ENCODE measurements around the gene ARHGEF12. TPM values are rescaled to one million over a fixed set of nuclear protein-coding genes. Genes with fewer than 3 reads are reported as not detected.
A peak's percentile ranks its signal among the peaks of the same experiment; 100 is the strongest.

The ARHGEF12 gene
- total RNA-seq, 1 experiment from 2014 or later = 33.9 TPM

DNA sequence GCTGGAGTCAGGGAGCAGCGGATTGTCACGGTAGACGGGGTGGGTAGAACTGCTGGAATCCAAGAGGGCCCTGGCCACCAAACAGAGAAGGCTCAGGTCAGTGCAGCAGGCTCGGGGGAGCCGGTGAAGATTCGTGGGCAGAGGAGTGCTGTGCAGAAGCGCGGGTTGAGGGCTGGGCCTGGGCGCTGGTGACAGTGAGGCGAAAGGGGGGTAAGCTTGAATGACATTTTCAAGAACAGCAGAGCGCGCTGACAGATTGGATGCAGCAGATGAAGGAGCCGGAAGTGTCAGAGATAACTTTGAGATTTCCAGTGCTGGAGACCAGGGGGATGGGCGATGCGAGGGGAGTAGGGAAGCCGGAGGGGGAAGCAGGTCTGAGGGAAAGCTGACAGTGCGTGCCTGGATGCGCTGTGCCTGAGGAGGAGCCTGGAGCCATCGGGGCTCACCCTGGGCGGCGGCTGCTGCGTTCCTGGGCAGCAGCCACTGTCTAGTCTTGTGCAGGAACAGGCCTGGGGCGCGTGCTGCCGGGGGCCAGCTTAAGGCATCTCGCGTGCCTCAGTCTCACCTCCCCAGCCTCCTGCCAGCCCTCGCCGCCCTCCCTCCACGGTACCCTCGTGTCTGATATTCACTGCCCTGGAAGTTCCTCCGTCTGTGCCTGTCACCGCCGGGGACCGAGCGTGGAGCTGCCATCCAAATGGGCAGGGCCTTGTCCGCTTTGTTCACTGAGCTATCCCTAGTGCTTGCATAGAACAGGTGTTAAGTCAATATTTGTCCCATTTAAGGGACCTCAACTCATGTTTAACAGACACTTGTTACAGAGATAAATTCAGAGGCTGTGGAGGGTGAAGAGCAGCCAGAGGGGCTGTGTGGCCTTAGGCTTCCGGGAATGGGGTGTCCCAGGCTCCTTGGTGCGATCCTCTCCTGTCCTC is 180.5 kb downstream of the ARHGEF12 start:
- DNase-seq (ENCODE audit: low spot score) = no peak

DNA sequence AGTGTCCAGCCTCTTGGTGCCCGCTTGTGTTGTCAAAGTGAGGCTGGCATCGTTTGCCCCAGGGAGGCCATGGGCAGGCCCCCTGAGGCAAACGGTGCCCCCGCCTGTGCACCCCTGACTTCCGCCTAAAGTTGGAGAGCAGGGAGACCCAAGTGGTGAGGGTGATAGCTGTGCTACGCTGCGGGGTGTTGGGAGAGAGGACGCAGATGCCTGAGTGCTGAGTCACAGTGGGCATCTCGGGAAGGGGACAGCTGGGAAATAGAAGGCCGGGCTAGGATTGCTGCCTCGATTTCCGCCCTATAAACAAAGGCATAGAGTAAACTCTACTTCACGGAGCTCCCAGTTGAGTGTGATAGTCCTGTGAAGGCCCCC is 181.2 kb downstream of the ARHGEF12 start:
- DNase-seq (ENCODE audit: low spot score) = peak; percentile 31

DNA sequence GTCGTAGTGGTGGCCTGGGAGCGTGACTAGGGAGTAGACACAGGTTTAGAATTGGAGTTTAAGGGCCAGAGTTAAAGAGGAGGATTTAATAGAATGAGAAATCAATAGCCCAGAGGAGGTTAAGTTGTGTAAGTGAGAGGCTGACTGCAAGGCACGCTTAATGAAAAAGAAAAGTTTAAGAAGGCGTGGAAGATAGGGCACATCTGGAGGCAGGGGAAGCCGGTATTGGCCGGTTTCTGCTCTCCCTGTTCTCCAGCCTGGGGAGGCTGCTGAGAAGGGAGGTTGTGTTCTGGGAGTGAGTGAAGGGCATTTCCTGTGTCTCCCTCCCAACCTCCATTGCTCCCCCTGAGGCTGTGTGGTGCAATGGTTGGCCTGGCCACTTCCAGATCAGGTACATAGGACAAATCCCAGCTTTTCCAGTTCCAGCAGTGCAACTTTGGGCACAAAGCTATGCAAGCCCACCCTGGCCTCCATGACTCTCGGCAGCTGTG is 181.6 kb downstream of the ARHGEF12 start:
- no peak for DNase-seq (ENCODE audit: low spot score)

DNA sequence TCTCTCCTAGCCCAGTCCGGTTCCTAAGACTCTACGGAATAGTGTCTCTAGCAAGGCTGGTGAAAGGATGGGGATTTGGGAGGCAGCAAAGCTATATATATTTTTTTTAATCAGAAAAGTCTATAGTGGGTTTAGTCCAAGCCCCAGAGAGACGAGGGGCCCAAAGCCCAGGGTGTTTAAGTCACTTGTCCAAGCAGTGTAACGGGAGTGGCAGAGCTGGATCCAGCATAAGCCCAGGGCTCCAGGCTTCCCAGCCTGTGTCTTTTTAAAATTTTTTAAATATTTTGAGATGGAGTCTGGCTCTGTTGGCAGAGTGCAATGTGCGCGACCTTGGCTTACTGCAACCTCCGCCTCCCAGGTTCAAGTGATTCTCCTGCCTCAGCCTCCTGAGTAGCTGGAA is 182.1 kb downstream of the ARHGEF12 start:
- no peak for DNase-seq (ENCODE audit: low spot score)

DNA sequence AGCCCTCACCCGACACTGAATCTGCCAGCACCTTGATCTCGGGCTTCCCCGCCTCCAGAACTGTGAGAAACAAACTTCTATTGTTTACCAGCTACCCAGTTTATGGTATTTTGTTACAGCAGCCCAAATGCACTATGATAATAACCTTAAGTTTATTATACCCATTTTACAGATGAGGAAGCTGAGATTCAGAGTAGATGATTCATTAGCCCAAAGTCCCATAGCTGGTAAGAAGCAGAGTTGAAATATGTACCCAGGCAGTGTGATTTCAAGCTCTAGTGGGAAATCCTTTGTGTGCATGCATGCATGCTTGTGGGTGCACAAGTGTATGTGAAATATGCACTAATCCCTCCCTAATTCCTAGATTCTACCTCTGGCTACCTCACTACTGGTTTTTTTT is 183.3 kb downstream of the ARHGEF12 start:
- no peak for DNase-seq (ENCODE audit: low spot score)

DNA sequence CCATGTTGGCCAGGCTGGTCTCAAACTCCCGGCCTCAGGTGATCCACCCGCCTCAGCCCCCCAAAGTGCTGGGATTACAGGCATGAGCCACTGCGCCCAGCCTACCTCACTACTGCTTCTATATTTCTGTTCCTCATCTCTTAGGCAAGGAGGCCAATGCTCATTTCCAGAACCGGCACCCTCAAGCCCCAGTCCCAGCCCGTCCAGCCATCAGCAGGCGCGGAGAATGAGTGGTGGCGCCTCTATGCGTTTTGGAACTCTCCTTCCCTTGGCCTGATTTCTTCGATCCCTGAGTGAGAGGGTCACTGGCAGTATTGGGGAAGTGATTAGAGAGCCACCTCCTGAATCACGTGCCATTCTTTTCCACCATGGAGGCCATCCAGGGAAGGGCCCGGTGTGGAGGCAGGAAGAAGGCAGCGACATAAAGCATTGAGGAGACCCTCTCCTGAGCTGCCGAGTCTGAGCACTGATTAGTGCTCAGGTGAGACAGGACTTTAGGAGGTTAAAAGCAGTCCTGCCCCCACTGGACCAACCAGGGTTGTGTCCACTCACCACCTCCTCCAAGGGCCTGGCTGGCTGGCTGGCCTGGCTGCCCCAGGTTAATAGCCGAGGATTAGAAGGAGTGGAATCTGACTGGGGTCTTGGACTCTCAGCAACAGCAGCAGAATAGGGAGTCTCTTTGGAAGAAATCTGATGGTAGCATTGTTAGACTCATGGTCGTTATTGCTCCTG is 184.0 kb downstream of the ARHGEF12 start:
- DNase-seq (ENCODE audit: low spot score) = no peak

DNA sequence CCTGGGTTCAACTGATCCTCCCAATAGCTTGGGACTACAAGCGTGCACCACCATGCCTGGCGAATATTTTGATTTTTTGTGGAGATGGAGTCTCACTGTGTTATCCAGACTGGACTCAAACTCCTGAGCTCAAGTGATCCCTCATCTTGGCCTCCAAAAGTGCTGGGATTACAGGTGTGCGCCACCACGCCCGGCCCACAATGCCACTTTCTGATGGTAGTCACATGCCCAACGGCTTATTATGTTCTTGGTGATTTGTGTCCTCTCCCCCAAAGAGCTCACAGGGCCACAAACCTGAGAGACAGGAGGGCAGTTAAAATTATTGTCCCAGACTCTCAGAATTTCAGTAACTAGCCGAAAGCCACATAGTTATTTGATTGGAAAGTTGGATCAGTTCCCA is 185.0 kb downstream of the ARHGEF12 start:
- no peak for DNase-seq (ENCODE audit: low spot score)

DNA sequence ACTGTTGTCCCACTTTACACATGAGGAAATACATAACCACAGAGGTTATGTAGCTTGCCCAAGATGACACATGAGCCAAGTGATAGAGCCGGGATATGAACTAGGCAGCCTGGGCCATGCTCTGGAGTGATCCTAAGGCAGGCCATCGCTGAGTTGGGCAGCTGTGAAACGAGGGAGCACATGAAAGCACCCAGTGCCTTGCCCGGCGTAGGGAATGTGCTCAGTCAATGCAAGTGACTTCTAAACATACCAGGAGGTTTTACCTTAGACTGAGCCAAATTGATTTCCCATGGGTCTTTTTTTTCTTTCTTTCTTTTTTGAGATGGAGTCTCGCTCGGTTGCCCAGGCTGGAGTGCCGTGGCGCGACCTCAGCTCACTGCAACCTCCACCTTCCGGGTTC is 185.8 kb downstream of the ARHGEF12 start:
- DNase-seq (ENCODE audit: low spot score) = no peak

DNA sequence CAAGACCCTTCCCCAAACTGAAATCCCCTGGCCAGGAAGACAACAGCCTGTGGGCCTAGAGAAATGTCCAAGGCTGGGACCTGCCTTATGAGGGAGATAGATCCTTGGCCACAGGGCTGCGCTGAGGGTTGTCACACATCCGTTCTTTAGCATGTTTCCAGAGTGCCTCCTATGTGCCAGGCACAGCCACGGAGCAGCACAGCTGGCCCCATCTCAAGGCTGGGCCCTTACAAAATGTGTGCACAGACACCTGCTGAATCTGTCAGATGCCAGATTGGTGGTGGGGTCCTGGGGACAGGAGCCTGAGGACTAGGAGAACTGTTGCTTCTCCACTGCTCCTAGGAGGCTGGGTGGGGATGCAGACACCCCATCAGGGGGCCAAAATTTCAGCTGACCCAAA is 186.5 kb downstream of the ARHGEF12 start:
- no peak for DNase-seq (ENCODE audit: low spot score)

DNA sequence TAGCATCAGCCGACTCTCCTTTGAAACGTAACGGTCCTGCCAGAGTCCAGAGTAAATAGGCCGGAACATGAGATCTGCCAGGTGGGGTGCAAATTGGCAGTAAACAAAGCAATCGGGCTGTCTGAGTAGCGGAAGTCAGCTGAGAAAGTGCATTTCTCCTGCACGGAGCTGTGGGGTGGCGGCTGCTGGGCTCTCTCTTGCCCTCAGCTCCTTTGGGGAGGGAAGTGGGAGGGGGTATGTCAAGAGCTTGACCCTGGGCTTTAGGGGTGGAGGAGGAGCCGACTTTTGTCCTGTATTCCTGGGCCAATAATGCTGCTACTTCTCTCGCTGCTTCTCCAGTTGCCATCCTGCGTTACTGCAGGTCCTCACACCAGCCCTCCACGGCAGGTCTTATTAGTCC is 187.0 kb downstream of the ARHGEF12 start:
- no peak for DNase-seq (ENCODE audit: low spot score)

DNA sequence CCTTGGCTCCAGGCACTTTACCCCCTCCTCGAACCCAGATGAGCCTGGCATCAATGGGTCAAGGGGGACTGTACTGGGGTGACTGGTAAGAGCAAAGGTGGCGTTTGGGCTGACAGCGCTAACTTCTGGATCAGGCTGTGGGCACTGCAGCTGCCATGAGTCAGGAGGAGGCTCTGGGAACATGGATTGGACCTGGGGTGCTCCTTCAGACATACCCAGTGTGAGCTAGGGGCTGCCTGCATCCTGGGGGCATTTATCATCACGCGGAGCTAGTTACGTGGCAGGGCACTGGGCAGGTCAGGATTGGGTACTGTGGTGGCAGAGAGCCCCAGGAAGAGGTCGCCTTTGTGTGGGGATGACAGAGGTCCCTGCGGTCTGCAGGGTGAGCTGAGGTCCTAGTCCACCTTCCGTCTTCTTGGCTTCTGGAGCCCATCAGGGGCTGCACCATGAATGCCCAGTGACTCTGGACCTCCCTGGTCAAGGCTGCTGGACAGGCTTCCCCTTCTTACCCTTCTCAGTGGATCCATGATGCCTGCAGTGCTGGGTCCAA is 188.4 kb downstream of the ARHGEF12 start:
- DNase-seq (ENCODE audit: low spot score) = no peak

DNA sequence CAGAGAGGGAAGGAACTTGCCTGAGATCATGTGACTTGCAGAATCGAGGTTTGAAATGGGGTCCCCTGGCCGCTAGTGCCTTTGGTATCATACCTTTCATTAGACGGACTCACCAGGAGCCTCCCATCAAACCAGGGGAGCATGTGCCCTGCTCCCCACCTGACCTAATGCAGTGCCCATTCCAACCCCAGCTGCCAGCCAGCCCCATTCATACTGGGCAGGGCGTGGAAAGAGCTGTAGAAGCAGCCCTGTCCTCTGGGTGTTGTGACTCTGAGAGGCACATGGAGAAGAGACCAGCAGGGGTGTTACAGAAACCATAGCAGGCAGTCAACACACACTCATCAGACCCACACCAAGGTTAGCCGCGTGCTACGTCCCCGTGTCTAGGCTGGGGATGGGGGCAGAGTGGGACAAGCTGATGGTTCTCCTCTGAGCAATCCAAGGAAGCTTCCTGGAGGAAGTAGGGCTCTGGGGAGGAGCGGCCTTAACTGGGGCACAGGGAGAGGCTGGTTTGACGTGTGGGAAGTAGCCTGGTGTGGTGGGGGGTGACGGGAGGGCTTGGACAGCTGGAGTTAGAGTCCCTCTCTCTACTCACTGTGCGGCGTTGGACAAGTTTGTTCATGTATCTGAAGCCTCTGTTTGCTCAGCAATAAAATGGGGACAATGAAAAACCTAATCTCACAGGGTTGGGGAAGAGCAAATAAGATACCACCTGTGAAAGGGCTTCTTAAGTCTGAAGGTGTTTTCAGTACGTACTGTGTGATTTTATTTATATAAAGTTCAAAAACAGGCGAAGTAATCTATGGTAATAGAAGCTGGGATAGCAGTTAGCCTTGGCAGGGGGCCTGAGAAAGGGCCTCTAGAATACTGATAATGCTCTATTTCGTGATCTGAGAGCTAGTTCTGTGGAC is 189.3 kb downstream of the ARHGEF12 start:
- no peak for DNase-seq (ENCODE audit: low spot score)

DNA sequence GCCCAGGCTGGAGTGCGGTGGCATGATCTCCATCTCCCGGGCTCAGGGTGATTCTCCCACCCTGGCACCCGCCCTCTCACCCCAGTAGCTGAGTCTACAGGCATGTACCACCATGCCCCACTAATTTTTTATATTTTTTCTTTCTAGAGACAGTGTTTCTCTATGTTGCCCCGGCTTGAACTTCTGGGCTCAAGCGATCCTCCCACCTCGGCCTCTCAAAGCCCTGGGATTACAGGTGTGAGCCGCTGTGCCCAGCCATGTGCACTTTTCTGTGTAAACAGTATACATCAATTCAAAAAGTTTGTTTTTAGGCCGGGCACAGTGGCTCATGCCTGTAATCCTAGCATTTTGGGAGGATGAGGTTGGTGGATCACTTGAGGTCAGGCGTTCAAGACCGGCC is 190.0 kb downstream of the ARHGEF12 start:
- DNase-seq (ENCODE audit: low spot score) = no peak

DNA sequence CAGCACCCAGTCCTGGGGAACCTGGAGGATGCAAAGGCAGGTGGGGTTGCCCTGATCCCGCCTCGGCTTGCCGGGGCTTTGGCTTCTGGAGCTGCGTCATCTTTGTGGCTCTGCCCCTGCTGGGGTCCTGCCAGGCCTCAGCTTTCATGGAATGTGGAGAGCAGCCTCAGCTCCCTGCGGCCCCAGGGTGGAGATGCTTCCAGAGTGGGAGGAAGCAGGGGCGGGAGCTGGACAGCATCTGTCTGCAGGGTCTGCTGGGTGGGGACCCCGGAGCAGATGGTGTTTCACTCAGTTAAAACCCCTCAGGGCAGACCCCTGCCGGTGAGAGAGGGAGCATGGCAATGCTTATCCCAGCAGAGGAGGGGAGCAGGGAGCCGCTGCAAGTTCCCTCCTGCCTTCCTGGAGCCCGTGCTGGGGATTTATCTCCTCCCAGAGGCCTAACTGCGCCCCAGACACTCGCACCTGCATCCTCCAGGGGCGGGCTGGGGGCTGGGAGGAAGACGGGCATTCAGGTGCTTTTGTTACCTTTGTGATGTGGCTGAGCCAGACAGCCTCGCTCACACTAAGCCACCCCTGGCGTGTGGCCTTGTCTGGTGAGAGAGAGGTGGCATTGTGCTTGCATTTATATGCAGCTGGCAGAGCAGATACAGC is 191.0 kb downstream of the ARHGEF12 start:
- DNase-seq (ENCODE audit: low spot score) = no peak

DNA sequence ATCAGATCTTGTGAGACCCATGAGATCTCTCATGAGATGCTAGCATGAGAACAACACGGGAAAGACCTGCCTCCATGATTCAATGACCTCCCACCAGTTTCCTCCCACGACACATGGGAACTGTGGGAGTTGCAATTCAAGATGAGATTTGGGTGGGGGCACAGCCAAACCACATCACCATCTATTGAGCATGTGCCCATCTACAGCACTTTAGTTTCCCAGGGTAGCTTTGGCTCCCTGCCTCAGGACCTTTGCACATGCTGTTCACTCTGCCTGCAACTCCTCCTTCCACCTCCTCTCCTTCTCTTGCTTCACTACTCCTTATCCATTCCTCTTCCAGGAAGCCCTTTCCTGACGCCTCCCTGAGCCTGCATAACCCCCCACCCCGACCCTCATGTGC is 192.5 kb downstream of the ARHGEF12 start:
- no peak for DNase-seq (ENCODE audit: low spot score)

DNA sequence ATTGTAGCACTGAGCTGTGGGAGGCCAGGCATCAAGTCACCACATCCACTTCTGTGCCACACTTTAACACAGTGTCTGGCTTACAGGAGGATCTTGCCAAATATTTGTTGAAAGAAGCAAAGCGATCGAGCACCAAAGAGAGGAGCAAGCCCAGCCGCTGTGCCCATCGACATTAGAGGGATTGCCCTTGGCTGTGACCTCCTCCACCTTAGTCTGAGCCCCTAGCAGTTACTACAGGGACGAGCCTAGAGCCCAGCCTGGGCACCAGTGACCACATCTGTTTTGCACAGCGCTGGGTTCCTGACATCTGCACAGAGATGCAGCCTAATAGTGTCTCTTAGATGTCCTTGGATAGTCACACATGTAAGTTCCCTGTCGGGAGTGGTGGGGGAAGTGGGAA is 193.0 kb downstream of the ARHGEF12 start:
- no peak for DNase-seq (ENCODE audit: low spot score)

DNA sequence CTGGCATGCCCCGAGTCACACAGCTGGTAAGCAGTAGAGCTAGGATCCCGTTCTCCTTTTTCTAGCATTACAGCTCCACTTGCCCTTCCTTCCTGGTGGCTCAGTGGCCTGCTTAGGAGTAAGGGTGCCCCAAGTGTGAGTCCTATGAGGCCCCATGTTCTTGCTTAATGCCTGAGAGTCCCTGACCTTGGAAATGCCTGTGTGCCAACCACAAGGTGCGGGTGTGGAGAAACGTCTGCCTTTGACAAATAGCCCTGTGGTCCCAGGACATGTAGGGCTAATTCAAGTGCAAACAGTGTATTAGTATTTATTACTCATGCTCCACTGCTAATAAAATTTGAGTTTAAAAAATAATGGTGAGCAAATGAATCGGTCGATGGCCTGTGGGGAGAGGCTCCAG is 193.7 kb downstream of the ARHGEF12 start:
- DNase-seq (ENCODE audit: low spot score) = no peak

DNA sequence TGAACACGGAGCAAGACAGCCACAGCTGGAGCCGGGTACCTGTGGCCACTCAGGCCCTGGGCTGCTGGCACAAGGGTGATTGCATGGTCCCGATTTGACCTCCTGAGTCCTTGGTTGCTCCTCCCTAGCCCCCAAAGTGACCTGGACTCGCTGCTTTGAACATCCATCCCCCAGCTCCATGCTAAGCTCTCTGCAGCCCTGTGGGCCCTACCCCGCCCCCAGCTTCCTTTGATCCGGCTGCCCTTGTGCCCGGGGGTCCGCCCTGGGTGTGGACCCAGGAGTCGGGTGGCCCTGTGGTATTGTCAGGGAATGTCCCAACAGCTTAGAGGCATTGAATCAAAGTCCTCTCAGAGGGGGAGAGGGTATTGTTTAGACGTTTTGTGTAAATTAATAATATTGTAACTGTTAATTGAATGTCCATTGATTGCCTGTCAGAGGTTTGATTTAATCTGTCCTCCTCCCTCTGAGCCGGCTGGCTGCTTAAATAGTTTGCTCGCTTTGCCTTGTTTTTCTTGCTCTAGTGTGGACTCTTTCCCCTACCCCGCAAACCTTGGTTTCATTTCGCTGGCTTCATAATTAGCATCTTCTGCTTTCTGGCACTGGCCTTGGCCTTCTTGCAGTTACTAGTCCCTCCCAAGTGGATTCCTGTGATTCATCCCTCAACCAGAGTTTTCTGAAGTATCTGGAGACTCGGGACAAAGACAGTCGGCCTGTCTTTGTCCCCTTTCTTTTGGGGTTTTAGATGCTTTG is 196.0 kb downstream of the ARHGEF12 start:
- peak; percentile 53 for DNase-seq (ENCODE audit: low spot score)

DNA sequence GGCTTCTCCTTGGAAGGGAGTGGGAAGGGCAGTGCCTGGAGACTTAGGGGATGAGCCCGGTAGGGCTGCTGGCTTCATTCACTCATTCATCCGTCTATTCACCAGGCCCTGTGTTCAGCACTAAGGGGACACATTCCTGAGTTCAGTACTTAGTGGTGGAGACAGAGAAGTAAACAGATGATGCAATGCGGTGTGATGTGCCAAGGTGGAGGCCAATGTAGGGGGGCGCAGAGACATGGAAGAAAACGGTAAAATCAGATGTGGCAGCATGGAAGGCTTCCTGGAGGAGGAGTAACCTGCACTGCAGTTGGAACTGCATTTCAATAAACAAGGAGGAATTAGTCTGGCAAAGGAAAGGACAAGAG is 196.6 kb downstream of the ARHGEF12 start:
- DNase-seq (ENCODE audit: low spot score) = peak; percentile 76

DNA sequence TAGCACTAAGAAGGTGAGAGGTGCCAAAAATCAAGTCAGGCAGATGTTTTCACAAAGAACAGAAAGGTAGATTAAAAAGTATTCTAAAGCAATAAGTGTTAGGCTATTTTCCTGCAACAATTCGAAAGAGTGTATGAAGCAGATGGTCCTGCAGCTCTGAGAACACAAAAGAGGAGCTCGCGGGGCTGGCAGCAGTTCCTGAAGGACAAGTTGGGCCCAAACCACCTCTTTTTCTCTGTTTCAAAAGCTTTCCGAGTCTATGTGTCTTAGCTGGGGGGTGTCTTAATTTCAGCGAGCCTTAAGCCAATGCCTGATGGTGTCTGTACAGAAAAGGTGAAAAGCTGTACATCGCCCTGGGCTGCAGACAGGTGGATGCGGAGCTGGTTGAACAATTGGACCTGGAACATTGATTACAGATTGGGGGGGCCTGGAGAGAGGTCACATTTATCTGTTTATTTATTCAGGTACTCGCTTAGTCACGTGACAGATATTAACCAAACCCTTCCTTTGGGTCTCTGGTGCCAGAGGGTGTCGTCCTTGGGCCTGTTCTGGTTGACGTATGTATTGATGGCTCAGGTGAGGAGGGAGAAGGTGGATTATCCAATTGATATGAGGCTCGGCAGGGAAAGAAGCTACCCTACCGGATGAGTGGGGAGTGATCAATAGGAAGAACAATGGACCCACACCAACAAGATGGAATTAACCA is 200.0 kb downstream of the ARHGEF12 start:
- no peak for DNase-seq (ENCODE audit: low spot score)
